Esophagus muscularis mucosa (tissue), 4 donors: Measurements from ENCODE around the gene AFF2. TPM values are rescaled to one million over a fixed set of nuclear protein-coding genes. Genes with fewer than 3 reads are reported as not detected.

Experiments
- DNase-seq: peaks from one replicate; pipeline ENCODE4 v3.0.0-alpha.2; 2017; ENCODE audit errors: extremely low spot score
- H3K27ac ChIP-seq, 4 donors: fragments of 200-600 bp; sonication (generic); replicated peaks in 1 of 4; 1 replicate in 3 of 4; 2 replicates in 1 of 4; pipeline ENCODE4 v1.5.1; 2016 to 2019; ENCODE audit warnings: mild to moderate bottlenecking in 1 of 4
- H3K27me3 ChIP-seq, 4 donors: fragments of 200-600 bp; sonication (generic); one replicate each; pipeline versions ENCODE4 v1.5.1 to v1.6.0; 2016 to 2019
- H3K36me3 ChIP-seq, 4 donors: fragments of 200-600 bp; sonication (generic); one replicate each; pipeline ENCODE4 v1.5.1; 2016 to 2019
- H3K4me1 ChIP-seq, 4 donors: fragments of 200-600 bp; sonication (generic); one replicate each; pipeline ENCODE4 v1.5.1; 2016 to 2019
- H3K4me3 ChIP-seq, 4 donors: fragments of 200-600 bp; sonication (generic); 1 replicate in 2 of 4; 2 replicates in 2 of 4; pipeline ENCODE4 v1.5.1; 2016 to 2019; ENCODE audit warnings: mild to moderate bottlenecking in 4 of 4, moderate library complexity in 1 of 4
- H3K9me3 ChIP-seq, 4 donors: fragments of 200-600 bp; sonication (generic); 1 replicate in 3 of 4; 2 replicates in 1 of 4; pipeline ENCODE4 v1.5.1; 2016 to 2019
- EP300 ChIP-seq: sonication (generic); formaldehyde crosslinking; IDR thresholded peaks from one replicate; pipeline ENCODE4 v1.6.1; 2017; ENCODE audit warnings: antibody characterized with exemption
- POLR2A ChIP-seq: fragments of 450-650 bp; IDR thresholded peaks from one replicate; pipeline ENCODE4 v1.6.1; 2017; ENCODE audit warnings: antibody characterized with exemption, moderate library complexity, mild to moderate bottlenecking, low read depth
- POLR2AphosphoS5 ChIP-seq, 2 donors: sonication (generic); formaldehyde crosslinking; IDR thresholded peaks; one replicate each; pipeline ENCODE4 v1.6.1; 2017; ENCODE audit warnings: antibody characterized with exemption in 2 of 2
- WGBS: methylation state at CpG from one replicate; pipeline ENCODE4 v1.1.5; 2018; 5-methylcytosine and 5-hydroxymethylcytosine counted together
- intact Hi-C: fragments of 100-400 bp; cut with DNase I; formaldehyde crosslinking; loops from one replicate; pipeline ENCODE4 v1.15.1; 2023
- total RNA-seq, 4 donors: library from RNA; depleted of rRNA; stranded (reverse); fragments of >200 nt; gene quantifications; one replicate each; pipeline versions ENCODE4 v1.1.0 to v1.2.1, GENCODE V29; 2016
- TF ChIP-seq, protein P1 (sequence below), 3 experiments: fragments of 200-600 bp in 2 of 3; fragments of 450-650 bp in 1 of 3; sonication (generic) in 2 of 3; IDR thresholded peaks; one replicate each; pipeline ENCODE4 v1.5.1; 2017 to 2019; ENCODE audit warnings: antibody characterized with exemption in 3 of 3, mild to moderate bottlenecking in 2 of 3, moderate library complexity in 1 of 3

AFF2 gene
- total RNA-seq, 4 donors from 2014 or later, result 3.8 to 10.8 (median 6.8) TPM

DNA sequence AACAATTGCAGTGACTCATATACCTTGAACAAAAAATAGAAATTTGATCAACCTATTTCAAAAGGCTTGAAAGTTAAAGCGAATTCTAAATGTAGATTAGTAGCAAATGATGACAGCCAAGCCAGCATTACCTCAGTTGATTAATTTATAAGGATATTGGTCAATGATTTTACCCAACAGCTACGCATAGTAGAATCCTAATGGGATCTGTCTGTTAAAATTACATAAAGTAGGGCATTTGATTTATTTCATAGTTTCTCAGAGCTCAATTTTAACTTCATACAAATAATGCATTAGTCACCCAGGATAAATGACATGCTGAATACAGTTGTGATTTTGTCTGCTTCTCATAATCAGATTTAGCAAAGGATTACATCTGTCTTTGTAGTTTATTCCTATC is 12.0 kb downstream of the AFF2 start:
- Histone ChIP-seq H3K4me1 (no peaks in the 10 kb centered on the region), H3K4me3 (no peak overlapping the region), H3K9me3 (no peaks in the 10 kb centered on the region), H3K36me3 (no peaks in the 10 kb centered on the region), H3K27ac (no peak overlapping the region), H3K27me3 (no peaks in the 10 kb centered on the region)
- intact Hi-C loops, result no loop called here
- DNase-seq, result no peak
- 54% methylated on average over 2 of the region's 2 CpGs for WGBS
- TF ChIP-seq, protein P1, sequence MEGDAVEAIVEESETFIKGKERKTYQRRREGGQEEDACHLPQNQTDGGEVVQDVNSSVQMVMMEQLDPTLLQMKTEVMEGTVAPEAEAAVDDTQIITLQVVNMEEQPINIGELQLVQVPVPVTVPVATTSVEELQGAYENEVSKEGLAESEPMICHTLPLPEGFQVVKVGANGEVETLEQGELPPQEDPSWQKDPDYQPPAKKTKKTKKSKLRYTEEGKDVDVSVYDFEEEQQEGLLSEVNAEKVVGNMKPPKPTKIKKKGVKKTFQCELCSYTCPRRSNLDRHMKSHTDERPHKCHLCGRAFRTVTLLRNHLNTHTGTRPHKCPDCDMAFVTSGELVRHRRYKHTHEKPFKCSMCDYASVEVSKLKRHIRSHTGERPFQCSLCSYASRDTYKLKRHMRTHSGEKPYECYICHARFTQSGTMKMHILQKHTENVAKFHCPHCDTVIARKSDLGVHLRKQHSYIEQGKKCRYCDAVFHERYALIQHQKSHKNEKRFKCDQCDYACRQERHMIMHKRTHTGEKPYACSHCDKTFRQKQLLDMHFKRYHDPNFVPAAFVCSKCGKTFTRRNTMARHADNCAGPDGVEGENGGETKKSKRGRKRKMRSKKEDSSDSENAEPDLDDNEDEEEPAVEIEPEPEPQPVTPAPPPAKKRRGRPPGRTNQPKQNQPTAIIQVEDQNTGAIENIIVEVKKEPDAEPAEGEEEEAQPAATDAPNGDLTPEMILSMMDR (IDR thresholded peaks at IDR 0.05), result no peak
- no peak for TF ChIP-seq POLR2AphosphoS5 (IDR thresholded peaks at IDR 0.05)
- TF ChIP-seq POLR2A, result no peak
- no peak for TF ChIP-seq EP300

DNA sequence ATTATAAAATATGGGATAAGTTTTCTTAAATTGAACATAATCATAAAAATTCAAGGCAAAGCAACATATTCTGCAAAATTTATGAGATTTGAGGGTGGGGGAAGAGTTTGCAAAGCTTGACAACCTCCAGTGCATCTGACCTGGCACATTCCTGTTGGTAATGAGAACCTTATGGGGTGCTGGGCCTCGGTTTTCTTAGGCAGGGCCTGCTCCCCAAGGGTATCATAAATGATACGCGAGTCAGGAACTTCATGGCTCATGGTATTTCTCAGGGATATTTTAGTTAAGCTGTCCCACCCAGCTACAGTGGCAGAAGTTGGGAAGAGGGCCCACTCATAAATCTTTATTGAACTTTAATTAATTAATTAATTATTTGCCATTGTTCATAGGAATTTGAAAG is 13.2 kb downstream of the AFF2 start:
- intact Hi-C loops, result no loop called here
- WGBS, result 71% methylated on average over 3 of the region's 3 CpGs

DNA sequence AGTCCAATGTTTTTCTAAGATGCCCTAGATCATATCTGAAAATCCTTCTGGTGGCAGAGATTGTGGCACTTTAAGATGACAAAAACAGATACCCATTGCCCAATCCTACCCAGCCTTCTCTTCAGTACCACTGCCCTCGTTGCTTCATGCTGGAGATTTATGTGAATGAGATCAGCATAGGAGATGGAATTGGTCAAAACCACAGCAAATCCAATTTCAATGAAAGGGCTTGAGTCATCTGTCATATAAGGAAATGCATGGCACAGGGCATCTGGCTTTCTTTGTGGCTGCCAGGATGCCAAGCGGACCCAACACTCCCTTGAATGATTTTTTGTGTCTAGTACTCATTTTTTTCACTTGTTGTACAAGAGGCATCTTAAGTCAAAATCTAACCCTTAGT is 16.8 kb downstream of the AFF2 start:
- TF ChIP-seq POLR2AphosphoS5 (IDR thresholded peaks at IDR 0.05) (no peak), EP300 (no peak), POLR2A (no peak)
- TF ChIP-seq, protein P1 (IDR thresholded peaks at IDR 0.05), result no peak
- H3K36me3 ChIP-seq, result no peaks in the 10 kb centered on the region
- no peak for DNase-seq
- WGBS, result 52% methylated on average over 2 of the region's 2 CpGs
- no peak overlapping the region for H3K27ac ChIP-seq
- intact Hi-C loops, result no loop called here
- H3K4me1 ChIP-seq, result no peaks in the 10 kb centered on the region
- no peak overlapping the region for H3K4me3 ChIP-seq
- no peaks in the 10 kb centered on the region for H3K27me3 ChIP-seq
- H3K9me3 ChIP-seq, result no peaks in the 10 kb centered on the region

More for the DNA sequence above, 13.2 kb downstream of the AFF2 start:
- H3K4me1 ChIP-seq, result no peaks in the 10 kb centered on the region
- no peak overlapping the region for H3K4me3 ChIP-seq
- H3K27ac ChIP-seq, result no peak overlapping the region
- no peak for TF ChIP-seq EP300
- TF ChIP-seq, protein P1 (IDR thresholded peaks at IDR 0.05), result no peak
- TF ChIP-seq POLR2A, result no peak
- no peak for TF ChIP-seq POLR2AphosphoS5 (IDR thresholded peaks at IDR 0.05)
- DNase-seq, result no peak
- H3K9me3 ChIP-seq, result no peaks in the 10 kb centered on the region
- no peaks in the 10 kb centered on the region for H3K27me3 ChIP-seq
- H3K36me3 ChIP-seq, result no peaks in the 10 kb centered on the region

DNA sequence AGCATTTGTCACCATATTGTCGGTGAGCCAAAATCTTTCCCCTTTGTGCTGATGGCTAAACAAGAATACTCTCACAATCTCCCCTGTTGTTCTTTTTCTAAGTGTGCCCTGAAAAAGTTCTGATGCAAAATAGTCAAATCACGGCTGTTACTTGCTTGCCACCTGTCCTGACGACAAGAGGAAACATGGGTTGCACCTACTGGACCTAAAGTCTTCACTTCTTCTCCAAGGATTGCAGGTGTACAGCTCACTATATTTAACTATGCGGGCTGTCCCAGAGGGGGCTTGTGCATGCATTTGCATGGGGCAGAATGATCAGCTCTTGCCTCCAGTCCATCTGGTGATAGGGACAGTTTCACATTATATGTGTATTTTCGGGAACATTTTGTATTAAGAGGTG is 21.6 kb downstream of the AFF2 start:
- 65% methylated on average over 5 of the region's 5 CpGs for WGBS
- Histone ChIP-seq H3K27me3 (no peaks in the 10 kb centered on the region), H3K27ac (no peak overlapping the region), H3K4me3 (no peak overlapping the region), H3K36me3 (no peaks in the 10 kb centered on the region), H3K9me3 (no peaks in the 10 kb centered on the region), H3K4me1 (no peaks in the 10 kb centered on the region)
- no peak for TF ChIP-seq POLR2AphosphoS5 (IDR thresholded peaks at IDR 0.05)
- TF ChIP-seq, protein P1 (IDR thresholded peaks at IDR 0.05), result no peak
- TF ChIP-seq POLR2A, result no peak
- no peak for TF ChIP-seq EP300
- DNase-seq, result no peak
- intact Hi-C loops, result no loop called here
